K562 (cell line): ENCODE measurements around the gene SPINK14.

Experiments
- EGR1 ChIP-seq: fragments of 450-650 bp; conservative IDR thresholded peaks from 2 replicates; pipeline ENCODE4 v1.6.1; 2017; ENCODE audit warnings: mild to moderate bottlenecking
- MAZ ChIP-seq, 2 experiments: fragments of 450-650 bp in 1 of 2; sonication (generic) in 1 of 2; formaldehyde crosslinking; IDR thresholded peaks in 1 of 2; conservative IDR thresholded peaks in 1 of 2; 2 replicates each; pipeline versions ENCODE4 v1.4.0 to v1.5.0; 2020; ENCODE audit warnings: mild to moderate bottlenecking in 1 of 2, missing genetic modification reagents in 1 of 2
- POLR2A ChIP-seq: fragments of 450-650 bp; conservative IDR thresholded peaks from 2 replicates; pipeline ENCODE4 v1.6.1; 2016
- TF ChIP-seq, protein P1 (sequence below): fragments of 200-800 bp; sonication (Bioruptor generic); IDR thresholded peaks from 2 replicates; pipeline ENCODE4 v1.6.1; 2017; ENCODE audit warnings: missing genetic modification characterization, missing compliant biosample characterization
- TF ChIP-seq, protein P2 (sequence below), 3 experiments: IDR thresholded peaks in 2 of 3; conservative IDR thresholded peaks in 1 of 3; 2 replicates each; pipeline ENCODE4 v1.5.1; 2011 to 2012; ENCODE audit warnings: low read length in 3 of 3, mild to moderate bottlenecking in 3 of 3, control low read depth in 2 of 3, improper control_type of control experiment in 1 of 3, inconsistent platforms in 1 of 3, low read depth in 1 of 3, mixed read lengths in 1 of 3, moderate library complexity in 1 of 3; ENCODE audit not compliant: insufficient read depth in 2 of 3
- TF ChIP-seq, protein P3 (sequence below): sonication (generic); formaldehyde crosslinking; IDR thresholded peaks from 2 replicates; pipeline ENCODE4 v1.8.0; 2022; ENCODE audit warnings: mild to moderate bottlenecking, missing genetic modification reagents

DNA sequence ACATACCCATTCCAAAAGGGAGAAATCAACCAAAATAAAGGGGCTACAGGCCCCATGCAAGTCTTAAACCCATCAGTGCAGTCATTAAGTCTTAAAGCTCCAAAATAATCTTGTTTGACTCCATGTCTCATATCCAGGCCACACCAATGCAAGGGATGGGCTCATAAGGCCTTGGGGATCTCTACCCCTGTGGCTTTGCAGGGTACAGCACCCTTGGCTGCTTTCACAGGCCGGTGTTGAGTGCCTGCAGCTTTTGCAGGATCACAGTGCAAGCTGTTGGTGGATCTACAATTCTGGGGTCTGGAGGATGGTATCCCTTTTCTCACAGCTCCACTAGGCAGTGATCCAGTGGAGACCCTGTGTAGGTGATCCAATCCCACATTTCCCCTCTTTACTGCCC lies 5.0 kb upstream of the SPINK14 start:
- TF ChIP-seq, protein P1, sequence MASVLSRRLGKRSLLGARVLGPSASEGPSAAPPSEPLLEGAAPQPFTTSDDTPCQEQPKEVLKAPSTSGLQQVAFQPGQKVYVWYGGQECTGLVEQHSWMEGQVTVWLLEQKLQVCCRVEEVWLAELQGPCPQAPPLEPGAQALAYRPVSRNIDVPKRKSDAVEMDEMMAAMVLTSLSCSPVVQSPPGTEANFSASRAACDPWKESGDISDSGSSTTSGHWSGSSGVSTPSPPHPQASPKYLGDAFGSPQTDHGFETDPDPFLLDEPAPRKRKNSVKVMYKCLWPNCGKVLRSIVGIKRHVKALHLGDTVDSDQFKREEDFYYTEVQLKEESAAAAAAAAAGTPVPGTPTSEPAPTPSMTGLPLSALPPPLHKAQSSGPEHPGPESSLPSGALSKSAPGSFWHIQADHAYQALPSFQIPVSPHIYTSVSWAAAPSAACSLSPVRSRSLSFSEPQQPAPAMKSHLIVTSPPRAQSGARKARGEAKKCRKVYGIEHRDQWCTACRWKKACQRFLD (CRISPR knock-in tag) = no peak
- TF ChIP-seq, protein P2, sequence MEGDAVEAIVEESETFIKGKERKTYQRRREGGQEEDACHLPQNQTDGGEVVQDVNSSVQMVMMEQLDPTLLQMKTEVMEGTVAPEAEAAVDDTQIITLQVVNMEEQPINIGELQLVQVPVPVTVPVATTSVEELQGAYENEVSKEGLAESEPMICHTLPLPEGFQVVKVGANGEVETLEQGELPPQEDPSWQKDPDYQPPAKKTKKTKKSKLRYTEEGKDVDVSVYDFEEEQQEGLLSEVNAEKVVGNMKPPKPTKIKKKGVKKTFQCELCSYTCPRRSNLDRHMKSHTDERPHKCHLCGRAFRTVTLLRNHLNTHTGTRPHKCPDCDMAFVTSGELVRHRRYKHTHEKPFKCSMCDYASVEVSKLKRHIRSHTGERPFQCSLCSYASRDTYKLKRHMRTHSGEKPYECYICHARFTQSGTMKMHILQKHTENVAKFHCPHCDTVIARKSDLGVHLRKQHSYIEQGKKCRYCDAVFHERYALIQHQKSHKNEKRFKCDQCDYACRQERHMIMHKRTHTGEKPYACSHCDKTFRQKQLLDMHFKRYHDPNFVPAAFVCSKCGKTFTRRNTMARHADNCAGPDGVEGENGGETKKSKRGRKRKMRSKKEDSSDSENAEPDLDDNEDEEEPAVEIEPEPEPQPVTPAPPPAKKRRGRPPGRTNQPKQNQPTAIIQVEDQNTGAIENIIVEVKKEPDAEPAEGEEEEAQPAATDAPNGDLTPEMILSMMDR (IDR thresholded peaks at IDR 0.05 in 2 of 3, conservative IDR thresholded peaks at IDR 0.05 in 1 of 3; ENCODE audit: insufficient read depth in 2 of 3, low read depth in 1 of 3, low read length in 3 of 3) = no peak
- TF ChIP-seq EGR1 (no peak), POLR2A (no peak), MAZ (CRISPR knock-in tag; conservative IDR thresholded peaks at IDR 0.05 in 1 of 2, IDR thresholded peaks at IDR 0.05 in 1 of 2) (no peak)
- TF ChIP-seq, protein P3, sequence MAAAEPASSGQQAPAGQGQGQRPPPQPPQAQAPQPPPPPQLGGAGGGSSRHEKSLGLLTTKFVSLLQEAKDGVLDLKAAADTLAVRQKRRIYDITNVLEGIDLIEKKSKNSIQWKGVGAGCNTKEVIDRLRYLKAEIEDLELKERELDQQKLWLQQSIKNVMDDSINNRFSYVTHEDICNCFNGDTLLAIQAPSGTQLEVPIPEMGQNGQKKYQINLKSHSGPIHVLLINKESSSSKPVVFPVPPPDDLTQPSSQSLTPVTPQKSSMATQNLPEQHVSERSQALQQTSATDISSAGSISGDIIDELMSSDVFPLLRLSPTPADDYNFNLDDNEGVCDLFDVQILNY = no peak
